CD4-positive, alpha-beta T cell treated with Interleukin-15 for 1 hour (primary cell): ENCODE data around the gene ZNF358.
A peak's percentile ranks its signal among the peaks of the same experiment; 100 is the strongest.
"Not testable (repeated sequence)": the region's sequence is repeated elsewhere in the genome, so short reads cannot be mapped to it uniquely, and the experiment has no call there.

Source experiments
- DNase-seq: peaks from one replicate; pipeline ENCODE4 v3.0.0-alpha.2; 2020

The ZNF358 gene

DNA sequence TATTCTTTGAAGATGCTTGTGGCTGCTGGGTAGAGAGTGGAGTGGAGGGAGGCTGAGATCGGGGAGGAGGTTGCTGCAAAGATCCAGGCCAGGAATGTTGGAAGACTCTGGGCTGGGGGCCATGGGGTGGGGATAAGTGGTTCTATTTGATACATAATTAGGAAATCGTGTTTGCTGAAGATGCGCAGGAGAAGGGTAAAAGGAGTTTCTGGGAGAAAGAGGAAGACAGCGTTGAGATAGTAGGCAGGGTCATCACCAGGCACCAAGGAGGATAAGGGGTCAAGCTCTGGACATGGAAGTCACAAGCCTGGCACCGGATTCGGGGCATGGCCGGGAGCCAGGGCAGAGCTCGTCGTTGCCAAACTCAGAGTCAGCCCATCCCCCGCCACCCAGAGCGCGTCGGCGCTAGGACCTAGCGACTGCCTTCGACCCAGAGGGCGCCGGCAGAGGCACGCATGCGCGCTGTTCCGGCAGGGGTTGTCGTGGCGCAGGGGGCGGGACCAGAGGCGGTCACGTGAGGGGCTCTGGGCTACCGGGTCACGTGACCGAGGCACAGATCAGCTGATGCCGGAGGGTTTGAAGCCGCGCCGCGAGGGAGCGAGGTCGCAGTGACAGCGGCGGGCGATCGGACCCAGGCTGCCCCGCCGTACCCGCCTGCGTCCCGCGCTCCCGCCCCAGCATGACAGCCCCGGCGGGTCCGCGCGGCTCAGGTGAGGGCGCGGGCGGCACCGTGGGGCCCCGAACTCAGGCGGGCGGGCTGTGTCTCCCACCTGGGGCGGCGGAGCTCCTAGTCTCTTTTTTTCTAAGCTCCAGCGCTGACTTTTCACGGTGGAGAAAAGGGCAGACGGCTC lies 6.4 kb downstream of the ZNF358 start, which contains the start of gene MCOLN1:
MCOLN1 (plus strand) TSS at position 553 of the 851 bp plus-strand sequence; CDS start at position 680, 127 bp downstream.
- peak; percentile 99 for DNase-seq

DNA sequence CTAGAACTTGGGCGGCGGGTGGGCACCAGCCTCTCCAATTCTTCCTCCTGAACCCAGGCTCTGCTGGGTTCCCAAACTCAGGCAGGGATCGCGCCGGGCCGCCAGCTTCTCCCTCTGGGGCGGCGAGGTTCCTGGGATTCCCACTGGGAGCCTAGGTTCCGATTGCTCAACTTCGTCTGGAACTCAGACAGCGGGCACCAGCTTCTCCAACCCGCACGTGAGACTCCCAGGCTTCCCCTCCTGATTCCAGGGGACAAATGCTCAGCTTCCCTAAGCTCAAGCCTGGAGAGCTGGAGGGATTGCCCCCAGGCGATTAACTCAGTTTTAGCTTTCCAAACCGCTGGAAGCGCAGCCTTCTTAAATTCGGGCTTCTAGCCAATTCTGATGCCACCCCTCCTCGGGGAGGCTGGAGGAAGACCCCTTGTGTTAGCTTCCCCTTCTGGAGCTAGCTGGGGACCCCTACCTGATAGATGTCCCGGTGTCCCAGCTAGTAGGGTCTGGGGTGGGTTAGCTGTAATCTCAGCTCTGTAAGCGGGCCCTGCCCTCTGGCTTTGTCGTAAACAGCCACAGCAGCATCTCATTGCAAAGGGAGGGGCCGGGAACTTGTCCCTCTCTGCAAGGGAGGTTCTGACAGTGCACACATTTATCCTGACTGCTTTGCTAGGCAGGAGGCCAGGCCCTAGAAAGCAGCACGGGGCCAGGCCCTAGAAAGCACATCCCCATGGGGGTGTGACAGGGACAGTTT lies 7.2 kb downstream of the ZNF358 start:
- no peak for DNase-seq

DNA sequence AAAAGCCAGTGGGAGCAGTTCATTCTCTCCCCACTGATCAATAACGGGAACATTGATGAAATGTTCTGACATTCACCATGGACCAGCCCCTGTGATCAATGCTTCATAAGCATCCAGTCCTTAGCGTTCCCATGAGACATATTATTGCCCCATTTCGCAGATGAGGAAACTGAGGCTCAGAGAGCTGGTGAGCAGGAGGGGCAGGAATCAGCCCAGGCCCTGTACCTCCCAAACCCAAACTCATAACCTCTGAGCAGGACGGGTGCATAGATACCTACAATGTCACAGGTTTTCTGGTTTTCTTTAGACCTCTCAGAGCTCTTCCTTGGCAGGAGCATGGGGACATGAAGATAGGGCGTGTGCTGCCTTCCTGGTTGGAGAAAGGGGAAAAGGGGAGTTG lies 8.6 kb downstream of the ZNF358 start:
- DNase-seq: no peak

DNA sequence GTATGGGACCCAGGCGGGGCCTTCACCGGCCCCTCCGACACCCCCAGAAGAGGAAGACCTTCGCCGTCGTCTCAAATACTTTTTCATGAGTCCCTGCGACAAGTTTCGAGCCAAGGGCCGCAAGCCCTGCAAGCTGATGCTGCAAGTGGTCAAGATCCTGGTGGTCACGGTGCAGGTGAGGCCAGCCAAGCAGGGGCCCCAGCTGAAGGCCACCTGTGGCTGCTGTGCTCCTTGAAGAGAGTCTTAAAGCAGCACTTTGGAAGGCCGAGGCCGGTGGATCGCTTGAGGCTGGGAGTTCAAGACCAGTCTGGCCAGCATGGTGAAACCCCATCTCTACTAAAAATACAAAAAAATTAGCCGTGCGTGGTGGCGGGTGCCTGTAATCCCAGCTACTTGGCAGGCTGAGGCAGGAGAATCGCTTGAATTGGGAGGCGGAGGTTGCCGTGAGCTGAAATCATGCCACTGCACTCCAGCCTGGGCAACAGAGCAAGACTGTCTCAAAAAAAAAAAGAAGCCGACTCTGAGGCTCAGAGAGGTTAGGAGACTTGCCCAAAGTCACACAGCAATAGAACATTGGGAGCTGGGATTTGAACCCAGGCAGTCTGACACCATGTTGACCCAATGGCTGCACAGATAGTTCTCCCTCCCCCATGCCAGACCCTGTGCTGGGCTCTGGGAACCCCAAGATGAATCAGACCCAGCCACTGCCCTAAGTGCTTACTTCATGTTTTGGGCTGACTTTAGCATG lies 9.3 kb downstream of the ZNF358 start:
- no peak for DNase-seq

DNA sequence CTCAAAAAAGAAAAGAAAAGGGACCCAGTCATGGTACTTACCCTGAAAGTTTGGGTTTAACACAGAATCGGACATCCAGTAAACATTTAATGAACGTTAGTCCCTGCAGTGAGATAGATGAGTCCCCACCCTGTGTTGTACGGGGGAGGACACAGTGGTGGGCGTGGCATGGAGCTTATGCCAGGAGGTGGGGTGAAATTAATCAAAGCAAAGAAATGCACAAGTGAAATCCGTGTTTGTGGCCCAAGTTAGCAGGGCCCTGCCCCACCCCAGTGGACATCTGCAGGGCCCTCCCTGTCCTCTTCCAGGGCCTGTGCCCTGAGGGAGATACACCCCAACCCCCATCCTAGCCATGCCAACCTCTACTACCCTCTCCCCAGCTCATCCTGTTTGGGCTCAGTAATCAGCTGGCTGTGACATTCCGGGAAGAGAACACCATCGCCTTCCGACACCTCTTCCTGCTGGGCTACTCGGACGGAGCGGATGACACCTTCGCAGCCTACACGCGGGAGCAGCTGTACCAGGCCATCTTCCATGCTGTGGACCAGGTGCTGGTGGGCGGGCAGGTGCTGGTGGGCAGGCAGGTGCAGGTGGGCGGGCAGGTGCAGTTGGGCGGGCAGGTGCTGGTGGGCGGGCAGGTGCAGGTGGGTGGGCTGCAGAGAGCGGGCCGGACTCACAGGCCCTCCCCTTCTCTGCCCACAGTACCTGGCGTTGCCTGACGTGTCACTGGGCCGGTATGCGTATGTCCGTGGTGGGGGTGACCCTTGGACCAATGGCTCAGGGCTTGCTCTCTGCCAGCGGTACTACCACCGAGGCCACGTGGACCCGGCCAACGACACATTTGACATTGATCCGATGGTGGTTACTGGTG lies 10.4 kb downstream of the ZNF358 start:
- DNase-seq: no peak

DNA sequence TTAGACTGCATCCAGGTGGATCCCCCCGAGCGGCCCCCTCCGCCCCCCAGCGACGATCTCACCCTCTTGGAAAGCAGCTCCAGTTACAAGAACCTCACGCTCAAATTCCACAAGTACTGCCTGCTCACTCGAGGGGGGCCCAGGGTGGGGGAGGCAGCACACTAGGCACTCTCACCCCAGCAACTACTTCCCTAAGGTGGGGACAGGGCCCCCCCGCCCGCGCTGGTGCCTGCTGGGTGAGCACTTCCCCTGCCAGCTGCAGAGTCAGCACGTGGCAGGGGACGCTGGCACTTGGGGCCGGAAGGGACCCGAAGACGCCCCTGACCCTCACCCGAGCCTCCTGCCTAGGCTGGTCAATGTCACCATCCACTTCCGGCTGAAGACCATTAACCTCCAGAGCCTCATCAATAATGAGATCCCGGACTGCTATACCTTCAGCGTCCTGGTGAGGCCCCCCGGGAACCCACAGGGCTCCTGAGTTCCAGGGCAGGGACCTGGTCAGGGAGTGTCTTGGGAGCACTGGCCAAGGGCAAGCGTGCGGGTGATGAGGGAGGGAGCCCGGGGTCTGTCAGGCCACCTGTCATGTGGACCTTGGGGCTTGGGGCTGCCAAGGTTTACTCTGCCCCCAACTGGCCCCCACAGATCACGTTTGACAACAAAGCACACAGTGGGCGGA lies 11.8 kb downstream of the ZNF358 start:
- peak; percentile 47 for DNase-seq

DNA sequence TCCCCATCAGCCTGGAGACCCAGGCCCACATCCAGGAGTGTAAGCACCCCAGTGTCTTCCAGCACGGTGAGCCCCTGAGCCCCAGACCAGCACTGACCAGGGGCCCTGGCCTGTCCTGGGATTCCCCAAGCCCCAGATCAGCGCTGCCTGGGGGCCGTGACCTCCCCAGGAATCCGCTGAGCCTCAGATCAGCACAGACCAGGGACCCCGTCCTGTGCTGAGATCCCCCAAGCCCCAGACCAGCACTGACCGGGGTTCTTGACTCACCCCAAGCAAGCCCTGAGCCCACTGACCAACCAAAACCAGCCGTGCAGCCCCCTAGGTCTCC lies 12.3 kb downstream of the ZNF358 start:
- DNase-seq: no peak

DNA sequence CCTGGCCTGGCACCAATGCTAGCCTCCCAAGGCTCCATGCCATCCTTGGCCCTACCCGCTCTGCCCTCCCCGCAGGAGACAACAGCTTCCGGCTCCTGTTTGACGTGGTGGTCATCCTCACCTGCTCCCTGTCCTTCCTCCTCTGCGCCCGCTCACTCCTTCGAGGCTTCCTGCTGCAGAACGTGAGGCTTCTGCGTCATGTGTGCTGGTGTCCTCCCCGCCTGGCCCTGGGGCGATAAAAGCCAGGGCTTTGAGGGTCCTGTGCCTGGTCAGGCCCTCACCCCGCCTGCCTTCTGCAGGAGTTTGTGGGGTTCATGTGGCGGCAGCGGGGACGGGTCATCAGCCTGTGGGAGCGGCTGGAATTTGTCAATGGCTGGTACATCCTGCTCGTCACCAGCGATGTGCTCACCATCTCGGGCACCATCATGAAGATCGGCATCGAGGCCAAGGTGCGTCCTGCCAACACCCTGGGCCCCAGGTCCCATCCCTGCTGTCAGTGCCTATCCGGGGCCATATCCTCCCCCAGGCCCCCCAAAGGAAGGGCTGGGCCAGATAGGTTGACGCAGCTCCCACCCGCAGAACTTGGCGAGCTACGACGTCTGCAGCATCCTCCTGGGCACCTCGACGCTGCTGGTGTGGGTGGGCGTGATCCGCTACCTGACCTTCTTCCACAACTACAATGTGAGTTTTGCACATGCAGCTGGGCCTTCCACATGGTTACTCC lies 12.8 kb downstream of the ZNF358 start:
- no peak for DNase-seq

DNA sequence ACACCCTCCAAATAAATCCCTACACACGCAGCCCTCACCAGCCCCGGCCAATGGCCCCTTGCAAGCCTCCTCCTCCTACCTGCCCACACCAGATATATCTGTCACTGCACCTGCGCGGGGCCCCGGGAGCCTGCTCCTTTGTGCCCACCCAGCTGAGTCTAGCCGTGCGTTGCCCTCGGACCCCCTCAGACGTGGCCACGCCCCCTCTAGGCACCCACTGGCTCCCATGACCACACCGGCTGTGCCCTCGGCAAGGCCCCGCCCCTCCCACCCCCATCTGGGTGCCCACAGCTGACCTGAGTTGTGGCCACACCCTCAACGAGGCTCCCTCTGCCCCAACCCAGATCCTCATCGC lies 13.3 kb downstream of the ZNF358 start:
- DNase-seq: no peak

DNA sequence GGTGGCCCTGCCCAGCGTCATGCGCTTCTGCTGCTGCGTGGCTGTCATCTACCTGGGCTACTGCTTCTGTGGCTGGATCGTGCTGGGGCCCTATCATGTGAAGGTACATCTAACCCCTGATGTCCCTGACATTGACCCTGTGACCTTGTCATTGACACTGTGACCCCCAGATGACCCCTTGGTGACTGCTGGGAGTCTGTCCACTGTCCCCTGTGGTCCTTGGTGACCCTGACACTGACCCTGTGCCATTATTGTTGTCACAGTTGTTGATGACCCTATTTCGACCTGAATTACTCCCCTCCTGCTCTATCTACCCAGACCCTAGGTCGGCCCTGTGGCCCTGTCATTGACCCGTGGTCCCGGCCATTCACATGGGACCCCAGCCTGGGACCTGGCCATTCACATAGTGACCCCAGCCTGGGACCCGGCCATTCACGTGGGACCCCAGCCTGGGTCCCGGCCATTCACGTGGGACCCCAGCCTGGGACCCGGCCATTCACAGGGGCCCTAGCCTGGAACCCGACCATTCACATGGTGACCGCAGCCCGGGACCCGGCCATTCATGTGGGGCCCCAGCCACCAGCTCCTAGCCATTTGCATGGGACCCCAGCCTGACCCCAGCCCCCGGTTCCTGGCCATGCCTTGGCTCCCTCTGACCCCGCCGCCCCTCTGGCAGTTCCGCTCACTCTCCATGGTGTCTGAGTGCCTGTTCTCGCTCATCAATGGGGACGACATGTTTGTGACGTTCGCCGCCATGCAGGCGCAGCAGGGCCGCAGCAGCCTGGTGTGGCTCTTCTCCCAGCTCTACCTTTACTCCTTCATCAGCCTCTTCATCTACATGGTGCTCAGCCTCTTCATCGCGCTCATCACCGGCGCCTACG lies 13.9 kb downstream of the ZNF358 start:
- DNase-seq: no peak

DNA sequence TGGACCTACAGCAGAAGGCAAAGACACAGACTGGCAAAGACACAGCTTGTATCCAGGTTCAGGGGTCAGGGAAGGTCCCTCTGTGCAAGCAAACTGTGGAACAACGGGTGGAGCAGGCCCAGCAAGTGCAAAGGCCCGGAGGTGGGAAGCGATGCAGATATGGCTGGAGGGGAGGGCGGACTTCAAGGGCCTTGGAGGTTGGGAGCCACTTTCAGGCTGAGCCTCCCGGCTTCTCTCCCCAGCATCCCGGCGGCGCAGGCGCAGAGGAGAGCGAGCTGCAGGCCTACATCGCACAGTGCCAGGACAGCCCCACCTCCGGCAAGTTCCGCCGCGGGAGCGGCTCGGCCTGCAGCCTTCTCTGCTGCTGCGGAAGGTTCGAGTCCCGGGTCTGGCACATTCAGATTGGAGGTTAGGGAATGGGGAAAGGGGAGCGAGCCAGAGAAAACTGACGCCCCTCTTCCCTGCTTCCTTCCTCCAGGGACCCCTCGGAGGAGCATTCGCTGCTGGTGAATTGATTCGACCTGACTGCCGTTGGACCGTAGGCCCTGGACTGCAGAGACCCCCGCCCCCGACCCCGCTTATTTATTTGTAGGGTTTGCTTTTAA lies 17.5 kb downstream of the ZNF358 start:
- no peak for DNase-seq

DNA sequence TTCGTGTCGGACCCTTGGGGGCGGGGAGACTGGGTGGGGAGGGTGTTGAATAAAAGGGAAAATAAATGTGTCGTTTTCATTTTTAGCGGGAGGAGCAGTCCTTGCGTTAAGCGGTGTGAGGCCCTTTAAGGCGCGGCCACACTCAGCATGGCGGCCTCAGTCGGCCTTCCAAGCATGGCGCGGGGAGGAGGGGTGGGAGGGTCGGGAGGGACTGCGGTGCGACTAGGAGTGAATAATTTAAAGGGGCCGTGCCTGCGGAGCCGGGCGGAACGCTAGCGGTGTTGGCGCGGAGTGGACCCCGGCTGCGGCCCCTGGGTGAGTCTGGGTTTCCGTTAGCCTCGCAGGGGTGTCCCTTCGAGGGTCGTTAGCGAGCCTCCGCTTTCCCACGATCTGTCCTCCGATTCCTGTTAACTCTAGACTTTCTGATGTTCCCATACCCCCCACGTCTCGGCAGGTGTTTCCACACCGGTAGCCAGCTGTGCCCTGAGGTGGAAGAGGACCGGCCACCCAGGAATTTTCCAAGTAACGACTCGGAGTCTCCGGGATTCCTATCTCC lies 18.1 kb downstream of the ZNF358 start:
- peak; percentile 82 for DNase-seq

DNA sequence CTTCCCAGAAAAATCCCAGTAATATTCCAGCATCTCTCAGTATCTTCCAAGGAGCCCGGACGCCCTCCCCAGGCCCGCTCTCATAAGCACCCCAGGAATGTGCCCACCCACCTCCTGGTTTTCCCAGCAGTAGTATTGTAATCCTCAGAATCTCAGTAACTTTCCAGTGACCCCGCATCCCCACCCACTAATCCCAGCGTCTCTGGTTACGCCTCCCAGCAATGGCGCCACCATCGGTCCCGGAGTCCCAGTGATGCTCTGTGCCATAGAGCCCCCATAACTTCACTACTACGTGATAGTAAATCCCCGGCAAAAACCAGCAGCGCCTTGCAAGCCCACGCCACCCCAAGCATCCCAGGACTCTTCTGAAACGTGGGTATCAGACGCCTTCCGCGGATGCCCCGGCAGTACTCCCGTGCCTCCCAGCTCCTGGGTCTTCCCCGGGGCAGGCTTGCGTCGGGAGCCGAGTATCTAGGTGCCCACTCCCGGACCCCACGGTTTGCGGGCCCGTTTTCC lies 18.7 kb downstream of the ZNF358 start:
- no peak for DNase-seq

DNA sequence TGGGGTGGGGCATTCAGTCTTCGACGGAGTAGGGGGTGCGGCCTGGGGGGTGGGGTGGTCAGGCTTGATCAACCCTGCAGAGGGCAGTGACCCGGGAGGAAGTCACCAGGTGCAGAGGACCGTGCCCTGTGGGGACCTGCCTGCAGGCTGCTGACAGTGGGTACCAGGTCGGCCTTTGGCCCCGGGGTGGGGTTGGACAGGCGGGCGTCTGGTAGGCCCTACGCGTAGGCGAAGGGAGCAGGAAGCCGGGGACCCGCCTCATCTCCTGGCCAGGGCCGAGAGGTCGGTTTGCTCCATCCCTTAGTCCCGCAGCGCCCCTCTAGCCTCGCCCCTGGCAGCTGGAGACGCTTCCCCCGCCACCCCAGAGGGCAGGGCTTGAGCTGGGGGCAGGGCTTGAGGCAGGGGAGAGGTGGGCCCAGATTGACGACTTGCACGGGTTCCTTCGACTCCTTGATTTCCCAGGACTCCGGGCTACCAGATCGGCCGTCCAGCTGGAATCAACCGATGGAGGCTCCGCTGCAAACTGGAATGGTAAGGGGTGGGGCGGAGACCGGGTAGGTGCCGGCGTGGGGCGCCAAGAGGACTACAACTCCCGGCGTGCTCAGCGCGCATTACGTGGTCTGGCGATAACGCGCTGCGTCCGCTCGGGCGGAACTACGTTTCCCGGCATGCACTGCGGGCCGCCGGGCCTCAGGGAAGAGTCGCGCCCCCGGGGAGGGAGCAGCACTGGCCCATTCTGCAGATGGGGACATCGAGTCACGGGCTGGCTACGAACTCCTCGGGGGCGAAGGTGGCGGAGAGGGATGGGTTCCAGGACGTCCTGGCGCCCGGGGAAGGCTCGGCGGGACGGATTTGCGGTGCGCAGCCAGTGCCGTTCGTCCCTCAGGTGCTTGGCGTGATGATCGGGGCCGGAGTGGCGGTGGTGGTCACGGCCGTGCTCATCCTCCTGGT lies 19.4 kb downstream of the ZNF358 start, which contains the start of gene PNPLA6:
PNPLA6 (plus strand) TSS at position 671 of the 951 bp plus-strand sequence; CDS start at position 743, 72 bp downstream.
- peak; percentile 88 for DNase-seq

DNA sequence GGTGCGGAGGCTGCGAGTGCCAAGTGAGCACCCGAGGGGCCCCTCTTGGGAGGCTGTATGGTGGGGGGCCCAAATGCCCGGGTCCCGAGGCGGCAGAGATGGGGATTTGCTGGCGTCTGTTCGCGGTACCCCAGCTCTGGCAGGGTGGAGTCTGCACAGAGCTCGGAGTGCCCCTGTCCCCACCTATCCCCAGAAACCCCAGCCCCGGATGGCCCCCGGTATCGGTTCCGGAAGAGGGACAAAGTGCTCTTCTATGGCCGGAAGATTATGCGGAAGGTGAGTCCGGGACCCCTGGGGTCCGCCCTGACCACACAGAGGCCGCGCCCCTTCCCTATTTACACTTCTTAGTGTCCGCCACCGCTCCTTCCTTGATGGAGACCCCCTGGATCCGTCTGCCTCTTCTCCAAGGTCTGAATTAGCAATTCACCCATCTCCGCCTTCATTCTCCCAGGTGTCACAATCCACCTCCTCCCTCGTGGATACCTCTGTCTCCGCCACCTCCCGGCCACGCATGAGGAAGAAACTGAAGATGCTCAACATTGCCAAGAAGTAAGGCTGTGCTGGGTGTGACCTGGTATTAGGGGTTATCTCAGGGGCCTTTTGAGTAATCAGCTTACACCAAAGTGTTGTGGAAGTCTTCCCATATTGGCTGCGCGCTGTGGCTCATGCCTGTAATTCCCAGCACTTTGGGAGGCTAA lies 20.2 kb downstream of the ZNF358 start:
- no peak for DNase-seq

DNA sequence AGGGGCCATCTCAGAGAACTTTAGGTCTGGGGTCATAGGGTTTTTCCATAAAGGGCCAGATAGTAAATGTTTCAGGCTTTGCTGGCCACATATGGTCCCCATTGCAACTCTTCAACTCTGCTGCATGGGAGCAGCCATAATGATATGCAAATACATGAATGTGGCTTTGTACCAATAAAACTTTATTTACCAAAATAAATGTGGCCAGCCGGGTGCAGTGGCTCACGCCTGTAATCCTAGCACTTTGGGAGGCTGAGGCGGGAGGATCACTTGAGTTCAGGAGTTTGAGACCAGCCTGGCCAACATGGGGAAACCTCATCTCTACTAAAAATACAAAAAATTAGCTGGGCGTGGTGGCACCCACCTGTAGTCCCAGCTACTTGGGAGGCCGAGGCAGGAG lies 23.1 kb downstream of the ZNF358 start:
- DNase-seq: not testable (repeated sequence)

DNA sequence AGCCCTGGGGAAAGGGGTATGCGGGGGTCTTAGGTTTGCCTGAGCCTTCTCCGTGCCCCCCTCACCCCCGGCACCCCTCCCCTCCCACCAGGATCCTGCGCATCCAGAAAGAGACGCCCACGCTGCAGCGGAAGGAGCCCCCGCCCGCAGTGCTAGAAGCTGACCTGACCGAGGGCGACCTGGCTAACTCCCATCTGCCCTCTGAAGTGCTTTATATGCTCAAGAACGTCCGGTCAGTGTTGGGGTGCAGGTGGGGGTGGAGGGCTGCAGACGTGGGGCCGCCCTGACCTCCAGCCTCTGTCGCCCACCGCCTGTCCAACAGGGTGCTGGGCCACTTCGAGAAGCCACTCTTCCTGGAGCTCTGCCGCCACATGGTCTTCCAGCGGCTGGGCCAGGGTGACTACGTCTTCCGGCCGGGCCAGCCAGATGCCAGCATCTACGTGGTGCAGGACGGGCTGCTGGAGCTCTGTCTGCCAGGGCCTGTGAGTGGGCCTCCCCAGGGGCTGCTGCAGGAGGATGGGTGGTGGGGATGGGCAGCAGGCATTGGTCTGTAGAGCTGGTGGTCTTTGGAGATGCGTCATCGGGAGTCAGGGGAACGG lies 24.0 kb downstream of the ZNF358 start:
- no peak for DNase-seq
